Measurements from ENCODE around the gene SH2D7.

SH2D7 gene

DNA sequence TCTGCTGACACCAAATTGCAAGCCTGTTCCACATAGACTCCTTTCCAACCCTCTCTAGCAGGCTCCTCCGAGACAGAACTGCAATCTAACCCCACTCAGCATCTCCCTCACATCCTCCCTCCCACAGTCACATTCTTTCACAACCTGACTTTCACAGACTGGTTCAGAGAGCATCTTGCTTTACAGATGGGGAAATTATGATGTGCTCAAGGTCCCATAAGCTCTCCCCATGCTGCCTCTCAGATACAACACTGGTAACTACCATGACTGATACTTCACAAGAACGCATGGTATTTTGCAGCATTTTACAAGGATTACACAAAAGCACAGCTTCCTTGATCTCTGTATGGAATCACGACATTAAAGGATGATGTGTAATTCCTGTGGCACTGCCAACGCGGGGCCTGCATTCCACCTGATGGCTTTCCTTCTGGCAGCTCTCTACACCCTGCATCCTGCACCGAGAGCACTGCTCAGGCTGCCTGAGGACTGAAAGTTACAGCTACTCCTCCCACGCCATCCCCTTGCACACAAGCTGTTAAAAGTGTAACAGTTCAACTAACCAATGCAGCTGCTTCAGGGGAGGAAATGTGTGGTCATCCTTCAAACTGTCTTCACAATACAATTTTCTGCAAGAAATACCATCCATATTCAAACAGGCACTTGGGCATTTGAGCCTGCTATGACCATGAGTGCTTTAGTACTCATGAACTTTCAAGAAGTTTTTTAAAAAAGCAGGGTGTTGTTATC is 42.5 kb upstream of the SH2D7 start:
- TF ChIP-seq, protein P1, sequence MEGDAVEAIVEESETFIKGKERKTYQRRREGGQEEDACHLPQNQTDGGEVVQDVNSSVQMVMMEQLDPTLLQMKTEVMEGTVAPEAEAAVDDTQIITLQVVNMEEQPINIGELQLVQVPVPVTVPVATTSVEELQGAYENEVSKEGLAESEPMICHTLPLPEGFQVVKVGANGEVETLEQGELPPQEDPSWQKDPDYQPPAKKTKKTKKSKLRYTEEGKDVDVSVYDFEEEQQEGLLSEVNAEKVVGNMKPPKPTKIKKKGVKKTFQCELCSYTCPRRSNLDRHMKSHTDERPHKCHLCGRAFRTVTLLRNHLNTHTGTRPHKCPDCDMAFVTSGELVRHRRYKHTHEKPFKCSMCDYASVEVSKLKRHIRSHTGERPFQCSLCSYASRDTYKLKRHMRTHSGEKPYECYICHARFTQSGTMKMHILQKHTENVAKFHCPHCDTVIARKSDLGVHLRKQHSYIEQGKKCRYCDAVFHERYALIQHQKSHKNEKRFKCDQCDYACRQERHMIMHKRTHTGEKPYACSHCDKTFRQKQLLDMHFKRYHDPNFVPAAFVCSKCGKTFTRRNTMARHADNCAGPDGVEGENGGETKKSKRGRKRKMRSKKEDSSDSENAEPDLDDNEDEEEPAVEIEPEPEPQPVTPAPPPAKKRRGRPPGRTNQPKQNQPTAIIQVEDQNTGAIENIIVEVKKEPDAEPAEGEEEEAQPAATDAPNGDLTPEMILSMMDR (IDR thresholded peaks at IDR 0.05; ENCODE audit: control insufficient read depth, extremely low read depth, insufficient read depth) = no peak
- H3K4me3 ChIP-seq (ENCODE audit: low read depth, low read length) = no peak overlapping the region
- no peak for DNase-seq (ENCODE audit: low read depth)

DNA sequence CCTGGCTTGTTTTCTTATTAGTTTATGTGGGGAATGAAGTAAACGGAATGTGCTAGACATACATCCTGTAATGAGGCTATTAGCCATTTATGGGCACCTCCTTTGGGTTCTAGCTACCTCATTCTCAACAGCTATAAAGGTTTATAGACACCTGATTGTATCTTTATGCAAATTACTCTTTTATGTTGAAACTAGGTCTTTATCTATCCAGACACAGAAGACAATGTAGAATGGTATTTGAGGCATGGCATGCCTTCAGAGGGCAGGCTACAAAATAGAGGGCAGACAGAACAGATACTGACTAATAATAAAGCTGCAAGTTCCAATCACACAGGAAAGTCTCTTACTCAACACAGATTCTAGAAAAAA is 41.9 kb upstream of the SH2D7 start:
- TF ChIP-seq, protein P1 (IDR thresholded peaks at IDR 0.05; ENCODE audit: control insufficient read depth, extremely low read depth, insufficient read depth) = no peak
- no peak overlapping the region for H3K4me3 ChIP-seq (ENCODE audit: low read depth, low read length)
- DNase-seq (ENCODE audit: low read depth) = no peak

DNA sequence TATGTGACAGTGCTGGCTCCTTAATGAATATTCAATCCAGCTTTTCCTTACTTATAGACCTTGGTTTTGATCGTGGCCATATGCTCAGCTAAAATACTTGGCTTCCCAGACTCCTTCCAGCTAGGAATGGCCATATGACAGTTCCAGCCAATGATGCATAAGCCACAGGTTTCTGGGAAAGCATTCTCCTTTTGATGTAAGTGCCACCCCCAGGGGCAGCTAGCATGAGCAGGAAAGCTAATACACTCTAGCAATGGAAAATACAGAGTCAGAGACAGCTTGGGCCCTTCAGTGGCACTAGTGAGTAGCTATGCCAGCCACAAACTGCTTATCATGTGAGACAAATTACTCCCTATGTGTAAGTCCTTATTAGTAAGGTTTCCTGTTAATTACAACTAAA is 41.5 kb upstream of the SH2D7 start:
- DNase-seq (ENCODE audit: low read depth) = no peak
- TF ChIP-seq, protein P1 (IDR thresholded peaks at IDR 0.05; ENCODE audit: control insufficient read depth, extremely low read depth, insufficient read depth) = no peak
- H3K4me3 ChIP-seq (ENCODE audit: low read depth, low read length) = no peak overlapping the region

DNA sequence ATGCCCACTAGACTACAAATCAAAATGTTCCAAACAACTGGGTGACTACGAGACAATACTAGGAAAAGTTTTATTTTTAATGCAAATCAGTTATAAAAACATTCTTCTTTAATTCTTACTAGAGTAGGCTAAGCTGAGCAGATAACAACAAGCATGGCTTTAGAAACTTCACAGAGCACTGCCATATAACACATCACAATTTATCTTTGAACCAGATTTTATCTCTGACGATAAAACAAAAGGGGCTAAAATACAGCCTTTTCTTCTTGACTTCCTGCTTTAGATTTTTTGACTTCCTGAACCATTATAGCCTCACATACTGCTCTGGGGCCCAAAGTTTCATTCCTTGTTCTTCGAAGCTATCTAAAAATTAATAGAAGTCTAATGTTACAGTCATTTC is 40.8 kb upstream of the SH2D7 start:
- no peak overlapping the region for H3K4me3 ChIP-seq (ENCODE audit: low read depth, low read length)
- DNase-seq (ENCODE audit: low read depth) = no peak
- TF ChIP-seq, protein P1 (IDR thresholded peaks at IDR 0.05; ENCODE audit: control insufficient read depth, extremely low read depth, insufficient read depth) = no peak

DNA sequence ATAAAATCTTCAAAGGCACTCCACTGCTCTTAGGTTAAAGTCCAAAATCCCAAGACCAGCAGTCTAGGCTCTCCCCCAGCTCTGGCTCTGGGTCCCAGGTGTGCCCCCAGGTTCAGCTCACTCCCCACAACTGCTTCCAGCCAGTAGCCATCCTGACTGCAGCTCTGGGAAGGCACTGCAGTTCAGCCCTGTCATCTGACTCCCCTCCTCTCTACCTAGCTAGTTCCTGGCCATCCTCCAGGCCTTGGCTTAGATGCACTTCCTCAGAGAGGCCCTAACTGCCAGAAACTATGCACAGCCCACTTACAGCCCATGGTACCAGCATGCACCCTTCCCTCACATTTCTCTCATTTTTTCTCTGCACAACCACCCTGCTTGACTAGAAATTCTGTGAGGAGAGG is 40.4 kb upstream of the SH2D7 start:
- DNase-seq (ENCODE audit: low read depth) = peak; percentile 63
- TF ChIP-seq, protein P1 (IDR thresholded peaks at IDR 0.05; ENCODE audit: control insufficient read depth, extremely low read depth, insufficient read depth) = no peak
- H3K4me3 ChIP-seq (ENCODE audit: low read depth, low read length) = no peak overlapping the region

DNA sequence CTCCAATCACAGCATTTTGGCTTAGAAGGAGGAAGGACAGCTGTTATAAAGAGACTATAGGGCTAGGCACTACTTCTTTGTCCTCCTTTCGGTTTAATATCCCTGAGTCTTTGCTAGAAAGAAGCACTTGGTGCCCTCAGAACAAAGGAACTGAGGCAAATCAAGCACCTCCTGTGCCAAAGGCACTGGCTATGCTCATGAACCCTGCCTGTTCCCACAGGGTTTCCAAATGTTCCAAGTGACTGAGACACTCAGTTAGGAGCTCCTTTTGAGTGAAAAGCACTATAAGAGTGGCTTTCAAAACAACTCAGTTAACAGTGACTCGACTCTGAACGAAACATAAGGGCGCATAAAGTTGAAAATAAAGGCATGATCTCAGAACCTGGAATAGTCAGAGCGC is 39.8 kb upstream of the SH2D7 start:
- TF ChIP-seq, protein P1 (IDR thresholded peaks at IDR 0.05; ENCODE audit: control insufficient read depth, extremely low read depth, insufficient read depth) = no peak
- no peak overlapping the region for H3K4me3 ChIP-seq (ENCODE audit: low read depth, low read length)
- DNase-seq (ENCODE audit: low read depth) = no peak

DNA sequence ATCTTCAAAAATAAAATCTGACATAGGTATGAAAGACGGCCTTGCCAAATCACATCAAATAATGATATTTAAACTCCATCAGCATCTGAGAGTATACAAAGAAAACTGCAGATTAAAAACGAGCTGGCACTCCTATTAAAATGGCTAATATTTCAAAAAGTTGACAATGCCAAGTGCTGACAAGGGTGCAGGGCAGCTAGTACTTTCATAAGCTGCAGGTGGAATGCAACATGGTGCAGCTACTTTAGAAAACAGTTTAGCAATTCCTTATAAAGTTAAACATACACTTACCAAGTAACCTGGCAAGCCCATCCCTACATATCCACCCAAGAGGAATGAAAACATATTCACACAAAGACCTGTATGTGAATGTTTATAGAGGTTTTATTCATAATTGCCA is 37.8 kb upstream of the SH2D7 start:
- DNase-seq (ENCODE audit: low read depth) = no peak
- H3K4me3 ChIP-seq (ENCODE audit: low read depth, low read length) = no peak overlapping the region
- TF ChIP-seq, protein P1 (IDR thresholded peaks at IDR 0.05; ENCODE audit: control insufficient read depth, extremely low read depth, insufficient read depth) = no peak

All from LNCaP clone FGC (cell line).